Hepatocyte (in vitro differentiated cells): Measurements from ENCODE around the gene INSYN1.

Experiments
- CTCF ChIP-seq: fragments of 200-600 bp; sonication (generic); IDR thresholded peaks from 2 replicates; pipeline ENCODE4 v1.5.1; 2016; ENCODE audit warnings: antibody characterized with exemption, mild to moderate bottlenecking; ENCODE audit not compliant: poor library complexity
- EZH2 ChIP-seq: fragments of 200-600 bp; sonication (generic); IDR thresholded peaks from 2 replicates; pipeline ENCODE4 v1.6.1; 2016; ENCODE audit warnings: antibody characterized with exemption, mild to moderate bottlenecking, borderline replicate concordance
- EZH2phosphoT487 ChIP-seq: fragments of 200-600 bp; sonication (generic); IDR thresholded peaks from one replicate; pipeline ENCODE4 v1.6.1; 2018; ENCODE audit warnings: antibody characterized with exemption, mild to moderate bottlenecking, low read depth, moderate library complexity; ENCODE audit not compliant: unreplicated experiment, severe bottlenecking

DNA sequence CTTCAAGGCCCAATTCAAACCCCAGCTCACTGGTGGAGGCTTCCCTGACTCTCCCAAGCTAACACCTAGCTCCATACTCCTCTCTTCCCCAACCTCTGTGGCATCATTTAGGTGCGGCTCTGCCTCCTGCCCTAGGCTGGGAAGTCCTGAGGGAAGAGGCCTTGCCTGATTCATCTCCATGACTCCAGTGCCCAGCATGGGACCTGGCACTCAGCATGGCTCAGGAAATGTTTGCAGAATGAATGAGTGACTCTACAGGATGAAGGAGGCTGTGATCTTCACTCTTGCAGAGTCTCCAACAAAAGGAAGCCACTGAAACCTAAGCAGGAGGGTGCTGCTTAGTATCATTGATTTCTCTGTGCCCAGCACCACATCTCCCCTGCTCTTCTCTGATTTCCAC lies 34.5 kb upstream of the INSYN1 start:
- TF ChIP-seq CTCF (no peak), EZH2phosphoT487 (no peak), EZH2 (no peak)
